GM10266 (cell line): ENCODE data around the gene NINJ1.

Experiments used
- DNase-seq: peaks from one replicate; pipeline ENCODE4 v3.0.0; 2012; ENCODE audit errors: extremely low spot score
- CTCF ChIP-seq: IDR thresholded peaks from 2 replicates; pipeline ENCODE4 v1.5.1; 2012; ENCODE audit warnings: mild to moderate bottlenecking, low read depth; ENCODE audit not compliant: control insufficient read depth, insufficient read depth; ENCODE audit errors: missing control alignments

Gene NINJ1

DNA sequence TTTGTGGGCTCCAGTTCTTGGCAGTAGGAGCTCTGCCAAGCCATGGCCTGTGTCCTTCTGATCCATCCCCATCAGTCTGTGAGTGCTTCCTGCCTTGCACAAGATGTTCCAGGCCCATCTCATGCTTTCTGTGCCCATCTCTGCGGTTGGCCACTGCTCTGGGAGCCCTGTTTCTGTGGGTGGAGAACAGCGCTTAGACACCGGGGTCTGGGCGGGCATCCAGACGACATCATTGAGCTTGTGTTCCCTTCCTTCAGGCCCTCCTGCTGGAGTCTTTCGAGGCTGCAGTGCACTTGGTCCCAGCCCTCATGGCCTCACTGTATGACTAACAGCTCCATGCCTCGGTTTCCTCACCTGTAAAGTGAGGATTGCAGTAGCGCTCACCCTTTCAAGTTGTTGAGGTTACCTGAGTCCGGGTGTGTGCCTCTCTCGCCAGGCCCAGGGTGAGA, 52.9 kb downstream of the NINJ1 start:
- DNase-seq, result no peak
- no peak for TF ChIP-seq CTCF

DNA sequence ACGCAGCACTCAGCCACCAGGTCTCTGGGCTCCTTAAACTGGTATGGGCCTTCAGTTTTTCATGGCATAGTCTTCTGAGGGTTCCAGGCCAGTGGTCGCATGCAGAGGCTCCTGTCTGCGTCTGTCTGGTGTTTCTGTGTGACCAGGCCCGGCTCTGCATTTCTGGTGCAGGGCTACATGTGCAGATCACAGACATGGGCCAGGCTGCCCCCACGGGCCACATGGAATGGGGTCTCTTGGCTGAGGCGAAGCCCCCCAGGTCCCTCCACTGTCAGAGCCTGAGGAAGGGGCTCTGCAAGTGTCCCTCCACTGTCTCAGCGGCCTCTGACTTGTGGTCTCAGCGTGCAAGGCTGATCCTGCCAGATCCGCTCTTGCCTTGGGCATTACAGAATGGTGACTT, 53.6 kb downstream of the NINJ1 start:
- no peak for DNase-seq
- no peak for TF ChIP-seq CTCF

GRCh38 chr9:93079371-93079770, 54.7 kb downstream of the NINJ1 start:
- no peak for TF ChIP-seq CTCF
- no peak for DNase-seq

DNA sequence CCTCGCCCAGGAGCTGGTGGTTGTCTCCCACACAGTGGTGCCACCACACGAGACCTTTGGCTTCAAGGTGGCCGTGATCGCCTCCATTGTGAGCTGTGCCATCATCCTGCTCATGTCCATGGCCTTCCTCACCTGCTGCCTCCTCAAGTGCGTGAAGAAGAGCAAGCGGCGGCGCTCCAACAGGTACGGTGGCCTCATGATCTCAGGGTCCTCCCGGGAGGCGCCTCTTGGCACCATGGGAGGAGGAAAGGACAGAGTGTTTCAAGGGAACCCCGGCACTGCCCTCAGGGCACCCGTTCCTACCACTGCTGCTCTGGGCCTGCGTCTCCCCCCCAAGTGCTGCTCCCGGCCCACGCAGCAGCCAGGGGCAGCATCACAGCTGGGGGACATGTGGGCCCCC, 56.2 kb downstream of the NINJ1 start:
- TF ChIP-seq CTCF, result no peak
- DNase-seq, result no peak

- TF ChIP-seq CTCF, result no peak
- DNase-seq, result no peak
Observed at GRCh38 chr9:93077367-93077766, 56.7 kb downstream of the NINJ1 start.

DNA sequence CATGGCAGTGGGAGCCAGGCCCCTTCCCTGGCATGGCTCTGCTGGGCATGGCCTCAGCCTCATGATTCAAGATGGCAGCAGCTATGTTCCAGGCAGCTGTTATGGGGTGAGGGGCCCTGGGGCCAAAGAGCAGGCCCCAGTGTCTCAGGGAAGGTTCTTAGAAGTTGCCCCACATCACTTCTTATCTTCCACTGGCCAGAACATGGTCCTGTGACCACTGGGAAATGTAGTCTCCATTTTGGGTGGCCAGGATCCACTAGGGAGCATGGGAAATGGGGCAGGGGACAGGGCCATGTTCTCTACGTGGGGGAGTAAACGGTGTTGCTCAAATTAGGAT, 57.3 kb downstream of the NINJ1 start:
- TF ChIP-seq CTCF, result no peak
- no peak for DNase-seq

DNA sequence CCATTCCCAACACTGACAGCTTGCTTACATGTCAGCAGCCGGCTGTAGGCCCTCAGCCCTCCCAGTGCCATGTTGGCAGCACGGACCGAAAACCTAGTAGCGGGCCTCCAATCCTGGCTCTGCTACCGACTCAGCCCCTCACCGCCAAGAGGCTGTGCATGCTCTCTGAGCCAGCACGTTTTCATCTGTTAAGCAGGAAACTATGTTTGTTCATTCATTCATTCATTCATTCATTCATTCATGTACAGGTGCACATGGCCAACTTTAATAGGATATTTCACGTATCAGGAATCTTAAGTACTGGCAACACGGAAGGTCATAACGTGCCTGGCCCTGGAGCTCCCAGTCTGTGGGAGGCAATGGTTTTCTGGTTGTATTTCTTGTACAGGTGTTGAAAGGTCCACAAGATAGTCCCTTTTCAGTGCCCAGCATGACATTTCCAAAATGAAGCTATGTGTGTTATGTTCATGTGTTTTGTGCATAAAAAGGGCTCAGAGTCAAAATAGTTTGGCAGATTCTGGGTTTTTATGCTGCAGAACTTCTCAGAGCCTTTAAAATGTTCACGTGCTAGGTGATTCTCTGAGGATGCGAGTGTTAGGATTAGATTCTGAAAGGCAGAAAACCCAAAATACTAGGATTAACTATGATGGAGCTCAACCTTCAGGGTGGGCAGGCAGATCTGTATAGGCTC, 57.8 kb downstream of the NINJ1 start:
- DNase-seq, result no peak
- no peak for TF ChIP-seq CTCF
